ENCODE results near the gene SSX5. TPM values are rescaled to one million over a fixed set of nuclear protein-coding genes. Genes with fewer than 3 reads are reported as not detected.

Gene SSX5, protein sequence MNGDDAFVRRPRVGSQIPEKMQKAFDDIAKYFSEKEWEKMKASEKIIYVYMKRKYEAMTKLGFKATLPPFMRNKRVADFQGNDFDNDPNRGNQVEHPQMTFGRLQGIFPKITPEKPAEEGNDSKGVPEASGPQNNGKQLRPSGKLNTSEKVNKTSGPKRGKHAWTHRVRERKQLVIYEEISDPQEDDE
- total RNA-seq: not detected in 2 replicates

DNA sequence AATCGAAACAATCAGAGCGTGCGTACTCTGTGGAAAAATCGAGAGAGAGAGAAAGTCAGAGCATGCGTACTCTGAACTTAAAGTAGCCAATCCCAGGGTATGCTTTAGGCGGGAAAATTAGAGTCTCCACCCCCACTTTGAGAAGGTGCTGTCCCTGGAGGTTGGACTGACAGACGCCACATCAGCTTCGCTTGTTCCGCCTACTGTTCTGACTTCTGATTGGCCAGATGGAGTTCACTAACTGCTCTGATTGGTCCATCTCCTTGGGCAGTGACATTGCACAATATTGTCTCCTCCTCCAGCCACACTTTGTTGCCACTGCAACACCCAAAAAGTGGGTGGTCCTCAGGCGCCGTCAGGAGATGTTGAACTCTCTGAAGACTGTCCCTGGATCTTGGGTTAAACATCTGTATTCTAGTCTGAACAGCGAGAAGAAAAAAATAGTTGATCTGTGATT lies at the start of gene SSX5:
Gene SSX5 (minus strand): TSS at position 51 of the 457 bp plus-strand sequence. CDS start 1,437 bp downstream, outside the sequence.

Small RNA genes lying within 50 kb of the gene (small RNA-seq; reads per million reads assigned to genes)
- gene AC245047.3 (not detected), gene AC245047.7 (not detected), gene RNA5SP503 (not detected), gene RNU6-707P (not detected)

Other genes with a start within 250 kb of the SSX5 start
- 2.6 and 3.3 TPM in 2 replicates for gene ZNF182, start 192.8 kb downstream of the SSX5 start, total RNA-seq
- gene SPACA5, start 189.8 kb downstream of the SSX5 start, total RNA-seq: not detected in 2 replicates
- gene ZNF630, start 125.2 kb downstream of the SSX5 start, total RNA-seq: 1.1 and 1.3 TPM in 2 replicates
- gene SPACA5B, start 66.2 kb downstream of the SSX5 start, total RNA-seq: not detected in 2 replicates
- gene SSX1, start 58.6 kb upstream of the SSX5 start, total RNA-seq: not detected in 2 replicates
- not detected in 2 replicates for gene SSX3, start 159.9 kb upstream of the SSX5 start, total RNA-seq
- not detected in 2 replicates for gene SSX4, start 186.7 kb upstream of the SSX5 start, total RNA-seq
- not detected in 2 replicates for gene SSX4B, start 215.2 kb upstream of the SSX5 start, total RNA-seq